Astrocyte of the hippocampus (primary cell): Measurements from ENCODE around the gene ANKLE2.
"Not testable (repeated sequence)": the region's sequence is repeated elsewhere in the genome, so short reads cannot be mapped to it uniquely, and the experiment has no call there.

ENCODE experiments used
- DNase-seq: peaks from one replicate; pipeline ENCODE4 v3.0.0; 2011; ENCODE audit warnings: low read depth, low spot score

The ANKLE2 gene

GRCh38 chr12:132777614-132778013 lies 16.0 kb upstream of the ANKLE2 start:
- DNase-seq: no peak

GRCh38 chr12:132776816-132777568 lies 15.4 kb upstream of the ANKLE2 start:
- peak; percentile 23 for DNase-seq

GRCh38 chr12:132776230-132776625 lies 14.6 kb upstream of the ANKLE2 start:
- DNase-seq: not testable (repeated sequence)

GRCh38 chr12:132775502-132776229 lies 14.0 kb upstream of the ANKLE2 start:
- no peak for DNase-seq

GRCh38 chr12:132774646-132775275 lies 13.1 kb upstream of the ANKLE2 start:
- DNase-seq: no peak

GRCh38 chr12:132774159-132774558 lies 12.5 kb upstream of the ANKLE2 start:
- no peak for DNase-seq

- DNase-seq: no peak
Observed at GRCh38 chr12:132773077-132773955, 11.7 kb upstream of the ANKLE2 start.

GRCh38 chr12:132772606-132773005 lies 11.0 kb upstream of the ANKLE2 start:
- no peak for DNase-seq

GRCh38 chr12:132771126-132771838 lies 9.7 kb upstream of the ANKLE2 start:
- no peak for DNase-seq

- peak; percentile 30 for DNase-seq
Observed at GRCh38 chr12:132766380-132767085, 4.9 kb upstream of the ANKLE2 start.

GRCh38 chr12:132765361-132765760 lies 3.7 kb upstream of the ANKLE2 start:
- DNase-seq: no peak

- DNase-seq: no peak
Observed at GRCh38 chr12:132764231-132764630, 2.6 kb upstream of the ANKLE2 start.

- peak; percentile 95 for DNase-seq
Observed at GRCh38 chr12:132761921-132762583, 420 bp upstream of the ANKLE2 start.

GRCh38 chr12:132759359-132759758 lies 2.3 kb downstream of the ANKLE2 start:
- DNase-seq: no peak

- DNase-seq: not testable (repeated sequence)
Observed at GRCh38 chr12:132758825-132759224, 2.8 kb downstream of the ANKLE2 start.

GRCh38 chr12:132754160-132754932 lies 7.3 kb downstream of the ANKLE2 start:
- no peak for DNase-seq

- DNase-seq: not testable (repeated sequence)
Observed at GRCh38 chr12:132753670-132754069, 8.0 kb downstream of the ANKLE2 start.

- no peak for DNase-seq
Observed at GRCh38 chr12:132748319-132748718, 13.3 kb downstream of the ANKLE2 start.

- DNase-seq: no peak
Observed at GRCh38 chr12:132747896-132748295, 13.7 kb downstream of the ANKLE2 start.
